OCI-LY1 (cell line): ENCODE results near the gene WNT2.

Experiments
- H2AFZ ChIP-seq: fragments of 200-600 bp; sonication (generic), shearing (Covaris generic); 2 replicates; pipeline ENCODE4 v1.6.0; 2014; ENCODE audit warnings: antibody characterized with exemption, mild to moderate bottlenecking, low read length
- H3F3A ChIP-seq: fragments of 200-600 bp; sonication (generic), shearing (Covaris generic); 2 replicates; pipeline ENCODE4 v1.6.0; 2014; ENCODE audit warnings: mild to moderate bottlenecking, antibody characterized with exemption, low read length, moderate library complexity; ENCODE audit not compliant: insufficient read depth
- H3K27ac ChIP-seq: fragments of 200-600 bp; sonication (generic); 2 replicates; pipeline ENCODE4 v1.5.1; 2014; ENCODE audit warnings: low read length, mixed run types, mild to moderate bottlenecking, low read depth; ENCODE audit not compliant: poor library complexity, severe bottlenecking
- H3K27me3 ChIP-seq: fragments of 200-600 bp; sonication (generic); 2 replicates; pipeline ENCODE4 v1.6.0; 2014; ENCODE audit warnings: antibody characterized with exemption, mild to moderate bottlenecking, low read length, moderate library complexity; ENCODE audit not compliant: insufficient read depth
- H3K36me3 ChIP-seq: fragments of 200-600 bp; sonication (generic); 2 replicates; pipeline ENCODE4 v1.6.1; 2014; ENCODE audit warnings: mild to moderate bottlenecking, antibody characterized with exemption, low read length, moderate library complexity, mixed read lengths; ENCODE audit not compliant: insufficient read depth
- H3K4me1 ChIP-seq: fragments of 200-600 bp; sonication (generic); 2 replicates; pipeline ENCODE4 v1.5.1; 2014; ENCODE audit warnings: mild to moderate bottlenecking, low read length, moderate library complexity; ENCODE audit not compliant: insufficient read depth, severe bottlenecking
- H3K4me2 ChIP-seq: fragments of 200-600 bp; sonication (generic), shearing (Covaris generic); 2 replicates; pipeline ENCODE4 v1.6.1; 2014; ENCODE audit warnings: low read length
- H3K4me3 ChIP-seq: fragments of 200-600 bp; sonication (generic); 2 replicates; pipeline ENCODE4 v1.5.1; 2014; ENCODE audit warnings: low read length, low read depth, mild to moderate bottlenecking, mixed read lengths; ENCODE audit not compliant: poor library complexity, severe bottlenecking
- H3K79me2 ChIP-seq: fragments of 200-600 bp; shearing (Covaris generic); 2 replicates; pipeline ENCODE4 v1.6.1; 2016; ENCODE audit warnings: mixed run types, low read length, mixed read lengths; ENCODE audit not compliant: insufficient read depth
- H3K9ac ChIP-seq: fragments of 200-600 bp; sonication (generic), shearing (Covaris generic); 2 replicates; pipeline ENCODE4 v1.6.1; 2014; ENCODE audit warnings: mild to moderate bottlenecking, low read length, mixed read lengths
- H3K9me2 ChIP-seq: fragments of 200-600 bp; sonication (generic), shearing (Covaris generic); 2 replicates; pipeline ENCODE4 v1.6.1; 2014; ENCODE audit warnings: low read depth, mild to moderate bottlenecking, low read length, mixed read lengths
- H3K9me3 ChIP-seq: fragments of 200-600 bp; shearing (Covaris generic); 2 replicates; pipeline ENCODE4 v1.6.1; 2014; ENCODE audit warnings: low read length, mixed read lengths
- H4K20me1 ChIP-seq: fragments of 200-600 bp; sonication (generic), shearing (Covaris generic); 2 replicates; pipeline ENCODE4 v1.6.0; 2016; ENCODE audit warnings: mild to moderate bottlenecking, low read length; ENCODE audit not compliant: insufficient read depth
- CTCF ChIP-seq: fragments of 200-600 bp; sonication (generic), shearing (Covaris generic); IDR thresholded peaks from 2 replicates; pipeline ENCODE4 v1.5.1; 2017; ENCODE audit warnings: mild to moderate bottlenecking, antibody characterized with exemption, low read length, moderate library complexity, mixed read lengths
- EZH2 ChIP-seq: fragments of 200-600 bp; sonication (generic), shearing (Covaris generic); IDR thresholded peaks from 2 replicates; pipeline ENCODE4 v1.8.0; 2017; ENCODE audit warnings: borderline replicate concordance, mixed run types, mild to moderate bottlenecking, antibody characterized with exemption, low read length, moderate library complexity, mixed read lengths

WNT2 gene

GRCh38 chr7:117362294-117362888 is 39.5 kb upstream of the WNT2 start:
- H3K36me3 ChIP-seq = no peaks in the 10 kb centered on the region
- no peaks in the 10 kb centered on the region for H4K20me1 ChIP-seq

GRCh38 chr7:117350027-117350426 is 27.2 kb upstream of the WNT2 start:
- Histone ChIP-seq H3K4me1 (no peaks in the 10 kb centered on the region), H3F3A (no peaks in the 10 kb centered on the region), H3K27ac (no peak overlapping the region), H3K9me2 (no peaks in the 10 kb centered on the region), H3K27me3 (no peaks in the 10 kb centered on the region), H3K4me3 (no peak overlapping the region), H4K20me1 (no peaks in the 10 kb centered on the region), H3K36me3 (no peaks in the 10 kb centered on the region), H3K4me2 (no peak overlapping the region), H2AFZ (no peak overlapping the region), H3K9ac (no peak overlapping the region), H3K9me3 (no peaks in the 10 kb centered on the region), H3K79me2 (no peaks in the 10 kb centered on the region)
- TF ChIP-seq CTCF = no peak
- TF ChIP-seq EZH2 = no peak

More at GRCh38 chr7:117362294-117362888, 39.5 kb upstream of the WNT2 start:
- Histone ChIP-seq H3K4me2 (no peak overlapping the region), H3K9ac (no peak overlapping the region), H3K9me3 (no peaks in the 10 kb centered on the region), H3K4me1 (no peaks in the 10 kb centered on the region), H3K9me2 (no peaks in the 10 kb centered on the region), H3F3A (no peaks in the 10 kb centered on the region), H3K27ac (no peak overlapping the region), H2AFZ (no peak overlapping the region), H3K27me3 (no peaks in the 10 kb centered on the region), H3K79me2 (0 out of 2 replicates have a peak, but pooled peaks cover 1% of the 10 kb centered on the region), H3K4me3 (no peak overlapping the region)
- TF ChIP-seq EZH2 = no peak
- no peak for TF ChIP-seq CTCF

GRCh38 chr7:117349570-117349969 is 26.7 kb upstream of the WNT2 start:
- H4K20me1 ChIP-seq = no peaks in the 10 kb centered on the region
- H3K36me3 ChIP-seq = no peaks in the 10 kb centered on the region
- H3K27ac ChIP-seq = no peak overlapping the region
- H2AFZ ChIP-seq = no peak overlapping the region
- H3K4me1 ChIP-seq = no peaks in the 10 kb centered on the region
- H3K79me2 ChIP-seq = no peaks in the 10 kb centered on the region
- H3F3A ChIP-seq = no peaks in the 10 kb centered on the region
- H3K9ac ChIP-seq = no peak overlapping the region
- no peaks in the 10 kb centered on the region for H3K27me3 ChIP-seq
- no peak overlapping the region for H3K4me2 ChIP-seq
- H3K9me2 ChIP-seq = no peaks in the 10 kb centered on the region
- H3K4me3 ChIP-seq = no peak overlapping the region
- no peak for TF ChIP-seq CTCF
- no peak for TF ChIP-seq EZH2
- H3K9me3 ChIP-seq = no peaks in the 10 kb centered on the region
